GM11168 (cell line): Measurements from ENCODE around the gene COL2A1.

Experiments used
- in situ Hi-C: fragments of 300-500 bp; cut with MboI; formaldehyde crosslinking; loops from one replicate; pipeline ENCODE4 v1.12.0; 2022; ENCODE audit warnings: low sequenced_read_pairs; ENCODE audit not compliant: unreplicated experiment

COL2A1 gene

DNA sequence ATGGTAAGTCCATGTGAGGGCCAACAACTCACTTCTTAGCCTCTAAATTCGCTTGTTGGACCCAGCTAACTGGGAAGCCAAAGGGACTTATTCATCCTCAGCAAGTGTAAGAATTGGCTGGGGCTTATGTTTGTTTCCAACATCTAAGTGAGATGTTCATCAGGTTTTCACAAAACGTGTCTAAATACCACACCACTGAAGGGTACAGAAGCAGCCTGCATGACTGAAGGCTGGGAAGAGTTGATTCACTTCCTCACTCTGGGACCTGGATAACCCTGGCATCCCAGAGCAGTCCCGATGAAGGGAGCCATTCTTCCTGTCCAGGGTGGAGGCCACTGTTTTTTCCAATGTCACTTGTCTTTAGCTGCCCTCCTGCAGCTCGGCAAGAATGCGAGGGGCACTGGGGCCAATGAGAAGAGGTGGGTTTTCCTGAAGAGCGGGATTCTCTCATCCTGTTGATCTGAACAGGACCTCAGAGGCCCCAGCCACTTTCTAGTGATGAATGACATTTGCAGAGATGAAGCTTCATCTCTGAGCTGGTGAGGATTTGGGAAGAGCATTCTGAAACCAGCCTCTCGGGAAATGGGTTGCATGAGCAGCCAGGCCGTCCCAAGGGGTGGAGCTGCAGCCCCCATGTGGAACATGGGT, 12.2 kb upstream of the COL2A1 start:
- in situ Hi-C loops = no loop called here

GRCh38 chr12:48015954-48016353, 11.7 kb upstream of the COL2A1 start:
- in situ Hi-C loops = no loop called here

GRCh38 chr12:48015129-48015528, 10.9 kb upstream of the COL2A1 start:
- in situ Hi-C loops = no loop called here

- in situ Hi-C loops = no loop called here
Observed at GRCh38 chr12:48013287-48013686, 9.0 kb upstream of the COL2A1 start.

GRCh38 chr12:48012070-48012469, 7.8 kb upstream of the COL2A1 start:
- in situ Hi-C loops = no loop called here

- in situ Hi-C loops = no loop called here
Observed at GRCh38 chr12:48010366-48010970, 6.2 kb upstream of the COL2A1 start.

DNA sequence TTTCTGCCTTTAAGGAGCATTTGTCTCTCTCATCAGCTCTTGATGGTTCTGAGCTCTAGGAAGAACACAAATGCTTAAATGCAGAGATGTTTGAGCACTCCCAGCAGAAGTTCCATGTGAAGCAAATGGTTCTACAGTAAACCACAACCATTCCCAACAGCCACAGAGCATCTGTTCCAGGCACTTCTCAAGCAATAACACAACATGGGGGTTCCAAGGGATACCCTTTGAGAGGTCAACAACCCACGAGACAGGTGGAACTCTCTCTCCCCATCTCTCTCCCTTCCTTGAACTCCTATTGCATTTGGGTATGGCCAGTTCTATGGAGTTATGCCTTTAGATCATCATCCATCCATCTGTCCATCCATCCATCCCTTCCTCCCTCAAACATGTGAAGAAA, 5.2 kb upstream of the COL2A1 start:
- in situ Hi-C loops = no loop called here

- in situ Hi-C loops = no loop called here
Observed at GRCh38 chr12:48008950-48009349, 4.7 kb upstream of the COL2A1 start.

DNA sequence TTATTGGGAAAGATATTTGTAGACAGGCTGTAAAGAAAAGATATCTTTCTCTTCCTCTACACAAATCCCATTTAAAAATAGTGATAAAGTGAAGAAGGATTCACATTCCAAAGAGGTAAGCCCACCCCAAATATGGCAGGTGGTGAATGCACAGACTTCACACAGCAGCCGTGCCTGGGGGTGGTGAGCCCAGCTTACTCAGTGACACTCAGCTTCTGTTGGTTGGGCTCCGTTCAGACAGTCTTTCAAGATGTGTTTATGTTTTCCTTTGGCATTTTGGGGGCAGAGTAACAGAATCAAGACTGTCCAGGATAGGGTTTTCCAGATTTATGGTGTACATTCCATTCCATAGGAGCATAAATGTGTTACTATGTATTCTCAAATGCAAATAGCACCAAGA, 4.1 kb upstream of the COL2A1 start:
- in situ Hi-C loops = no loop called here

- in situ Hi-C loops = no loop called here
Observed at GRCh38 chr12:48007206-48007605, 2.9 kb upstream of the COL2A1 start.

DNA sequence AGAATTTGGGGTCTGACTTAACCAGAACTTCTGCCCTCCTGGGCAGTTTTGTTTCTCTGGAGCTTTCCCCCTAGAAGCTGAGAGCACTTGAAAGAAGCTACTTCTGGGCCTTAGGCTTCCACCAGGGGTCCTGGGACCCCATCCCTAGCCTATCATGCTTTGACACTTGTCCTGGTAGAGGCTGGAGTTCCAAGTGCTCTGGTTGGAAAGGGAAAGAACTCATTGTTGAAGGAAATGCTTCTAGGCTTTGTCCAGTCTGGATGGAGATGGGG, 1.4 kb upstream of the COL2A1 start:
- in situ Hi-C loops = no loop called here

DNA sequence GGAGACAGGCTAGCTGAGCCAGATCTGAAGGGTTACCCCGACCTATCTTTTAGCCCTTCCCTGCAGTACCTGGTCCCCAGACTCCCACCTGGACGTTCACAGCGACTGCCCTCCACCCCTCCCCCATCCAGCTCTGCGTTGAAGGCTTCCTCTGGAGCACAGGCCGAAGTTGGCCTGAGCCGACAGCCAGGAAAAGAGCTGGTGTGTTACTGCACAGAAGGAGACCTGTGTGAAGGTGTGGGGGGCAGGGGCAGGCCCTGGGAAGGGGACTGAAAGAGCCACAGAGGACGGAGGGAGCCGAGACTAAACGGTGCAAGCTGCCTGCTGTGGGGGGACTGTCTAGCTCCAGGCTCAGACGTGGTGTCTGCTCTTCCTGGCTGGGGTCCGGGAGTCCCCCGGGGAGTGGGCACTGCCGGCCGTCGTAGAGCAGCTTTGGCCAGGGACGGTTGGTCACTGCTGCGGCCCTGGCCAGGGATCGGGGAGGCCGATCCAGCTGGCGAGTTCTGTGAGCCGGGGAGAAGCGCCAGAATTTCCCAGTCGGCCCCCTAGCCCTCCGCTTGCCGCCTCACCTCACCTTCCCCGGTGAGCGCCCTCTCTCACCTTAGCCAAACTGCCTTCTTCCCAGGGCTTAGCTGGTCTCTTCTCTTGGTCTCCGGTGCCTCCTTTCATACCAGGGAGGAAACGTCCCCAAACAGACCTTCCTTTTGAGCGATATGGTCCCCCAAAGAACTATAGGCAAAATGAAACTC, 899 bp upstream of the COL2A1 start:
- in situ Hi-C loops = no loop called here

- in situ Hi-C loops = no loop called here
Observed at GRCh38 chr12:48003226-48004052, 837 bp downstream of the COL2A1 start.

DNA sequence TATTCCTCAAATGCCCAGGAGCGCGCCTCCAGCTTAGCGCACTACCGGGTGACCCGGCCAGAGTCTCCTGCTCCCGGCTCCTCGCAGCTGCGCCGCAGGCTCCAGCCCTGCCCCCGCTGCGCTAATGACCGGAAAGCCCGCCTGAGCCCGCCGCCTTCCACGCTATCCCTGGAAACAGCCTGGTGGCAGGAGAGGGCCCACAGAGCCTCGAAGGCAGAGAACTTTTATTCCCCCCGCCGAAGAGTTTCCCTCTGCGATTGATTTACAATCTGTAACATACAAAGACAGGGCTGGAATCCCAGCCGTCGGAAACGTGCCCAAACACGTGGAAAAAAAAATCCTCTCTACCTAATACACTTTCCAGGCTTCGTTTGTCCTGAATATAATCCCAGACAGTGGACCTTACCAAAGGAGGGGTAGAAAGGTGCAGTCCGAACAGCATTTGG, 1.5 kb downstream of the COL2A1 start:
- in situ Hi-C loops = no loop called here

DNA sequence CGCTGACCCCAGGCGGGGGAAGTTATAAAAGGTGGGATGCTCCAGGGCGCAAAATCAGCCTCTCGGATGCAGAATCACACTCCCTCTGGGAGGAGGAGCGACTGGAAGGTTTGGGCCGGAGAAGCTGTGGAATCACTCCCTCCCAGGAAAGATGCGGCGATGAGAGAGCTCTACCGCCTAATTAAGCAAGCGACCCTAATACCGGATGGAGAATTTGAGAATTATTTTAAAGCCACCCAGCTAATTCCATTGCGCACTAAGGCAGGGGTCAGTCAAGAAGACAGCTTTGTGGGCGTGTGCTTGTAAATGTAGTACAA, 1.9 kb downstream of the COL2A1 start:
- in situ Hi-C loops = no loop called here

GRCh38 chr12:48001505-48002413, 2.5 kb downstream of the COL2A1 start:
- in situ Hi-C loops = no loop called here

DNA sequence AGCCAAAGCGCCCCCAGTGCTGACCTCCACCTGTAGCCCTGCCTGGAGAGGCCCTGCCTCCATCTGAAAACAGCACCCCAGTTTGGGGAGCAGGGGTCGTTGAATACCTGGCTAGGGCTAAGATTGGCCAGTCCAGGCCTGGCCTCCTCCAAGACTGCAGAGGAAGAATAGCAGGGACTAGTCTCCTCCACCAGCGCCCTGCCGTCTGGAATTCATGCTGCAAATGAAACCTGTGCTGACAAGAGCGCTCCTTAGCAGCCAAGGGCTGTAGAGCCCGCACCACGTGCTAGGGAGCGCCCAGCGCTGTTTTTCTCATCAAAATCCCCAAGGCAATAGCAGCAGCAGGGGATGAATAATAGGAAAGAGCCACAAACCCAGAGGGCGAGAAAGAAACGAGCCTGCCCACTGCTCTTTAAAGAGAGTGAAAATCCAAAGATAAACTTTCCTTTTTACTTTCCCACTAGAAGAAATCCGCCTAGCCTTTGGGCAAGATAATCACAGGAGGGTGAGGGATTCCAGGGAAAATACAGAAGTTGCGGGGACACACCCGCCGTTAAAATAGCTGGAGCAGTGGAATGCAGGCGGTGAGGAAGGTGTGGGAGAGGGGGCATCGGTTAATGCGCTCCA, 3.3 kb downstream of the COL2A1 start:
- in situ Hi-C loops = no loop called here

DNA sequence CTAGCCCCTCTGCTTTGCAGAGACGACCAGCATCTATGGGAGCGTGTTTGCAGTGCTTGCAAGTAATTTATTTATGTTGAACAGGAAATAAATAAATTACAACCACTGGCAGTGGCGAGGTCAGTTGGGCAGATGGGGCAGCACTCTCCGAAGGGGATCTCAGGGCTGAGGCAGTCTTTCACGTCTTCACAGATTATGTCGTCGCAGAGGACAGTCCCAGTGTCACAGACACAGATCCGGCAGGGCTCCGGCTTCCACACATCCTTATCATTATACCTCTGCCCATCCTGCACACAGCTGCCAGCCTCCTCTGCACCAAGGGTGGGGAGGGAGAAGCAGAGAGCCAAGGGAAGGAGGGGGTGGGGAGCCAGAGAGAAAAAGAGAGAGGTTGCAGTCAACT, 4.5 kb downstream of the COL2A1 start:
- in situ Hi-C loops = no loop called here

- in situ Hi-C loops = no loop called here
Observed at GRCh38 chr12:47997321-47997720, 7.0 kb downstream of the COL2A1 start.

DNA sequence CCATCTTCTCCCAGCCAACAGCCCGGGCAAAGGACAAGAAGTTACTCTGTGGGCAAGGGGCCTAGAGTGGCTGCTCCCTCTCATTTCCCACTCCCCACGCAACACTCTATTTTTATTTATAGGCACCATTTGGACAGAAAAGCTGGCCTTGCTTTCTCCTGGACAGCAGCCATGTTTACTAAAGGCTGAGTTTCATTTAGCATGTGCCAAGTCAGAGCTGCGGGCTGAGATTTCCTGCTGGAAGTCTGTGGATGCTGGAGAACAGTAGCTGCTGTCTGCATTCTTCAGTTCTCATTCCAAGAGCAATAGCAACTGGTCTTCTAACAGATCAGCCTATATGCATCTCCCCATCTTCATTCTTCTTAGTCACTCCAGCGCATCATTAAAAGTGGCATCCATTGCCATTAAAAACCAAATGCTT, 8.3 kb downstream of the COL2A1 start:
- in situ Hi-C loops = no loop called here
